HPDE6-E6E7 (cell line): Measurements from ENCODE around the gene TCF25.
"Not testable (repeated sequence)": the region's sequence is repeated elsewhere in the genome, so short reads cannot be mapped to it uniquely, and the experiment has no call there.

Experiments
- DNase-seq: peaks from one replicate; pipeline ENCODE4 v3.0.0; 2011; ENCODE audit warnings: missing footprints; ENCODE audit errors: extremely low spot score

TCF25 gene

GRCh38 chr16:89873109-89873971 lies at the start of gene TCF25:
TSS of gene TCF25 (plus strand) at chr16:89873592. CDS start at chr16:89873668, 76 bp downstream.
- peak; percentile 88 for DNase-seq

- DNase-seq, result not testable (repeated sequence)
Measured at GRCh38 chr16:89823824-89824148, 49.6 kb upstream of the TCF25 start.

- no peak for DNase-seq
Measured at GRCh38 chr16:89826531-89827382, 46.6 kb upstream of the TCF25 start.

- DNase-seq, result no peak
Measured at GRCh38 chr16:89827383-89828198, 45.8 kb upstream of the TCF25 start.

- DNase-seq, result peak; percentile 74
Measured at GRCh38 chr16:89828199-89828869, 45.1 kb upstream of the TCF25 start, which contains the start of gene SPIRE2. TSS of gene SPIRE2 (plus strand) at chr16:89828475. CDS start at chr16:89828551, 76 bp downstream.

GRCh38 chr16:89828870-89829629 lies 44.3 kb upstream of the TCF25 start:
- DNase-seq, result no peak

GRCh38 chr16:89829630-89830437 lies 43.6 kb upstream of the TCF25 start:
- DNase-seq, result no peak

- DNase-seq, result no peak
Measured at GRCh38 chr16:89831810-89832328, 41.5 kb upstream of the TCF25 start.

- DNase-seq, result not testable (repeated sequence)
Measured at GRCh38 chr16:89833664-89834363, 39.6 kb upstream of the TCF25 start.

GRCh38 chr16:89834813-89835363 lies 38.5 kb upstream of the TCF25 start:
- DNase-seq, result not testable (repeated sequence)

GRCh38 chr16:89836484-89836883 lies 36.9 kb upstream of the TCF25 start:
- not testable (repeated sequence) for DNase-seq

- no peak for DNase-seq
Measured at GRCh38 chr16:89837014-89837546, 36.3 kb upstream of the TCF25 start.

- no peak for DNase-seq
Measured at GRCh38 chr16:89841275-89841674, 32.1 kb upstream of the TCF25 start.

- DNase-seq, result no peak
Measured at GRCh38 chr16:89842471-89843408, 30.7 kb upstream of the TCF25 start.

- no peak for DNase-seq
Measured at GRCh38 chr16:89843409-89844350, 29.7 kb upstream of the TCF25 start.
